ENCODE measurements around the gene ZMYND15.

GRCh38 chr17:4795168-4795567 lies 55.5 kb downstream of the ZMYND15 start:
- TF ChIP-seq CTCF (IDR thresholded peaks at IDR 0.05; ENCODE audit: poor library complexity, severe bottlenecking) (no peak), RAD21 (conservative IDR thresholded peaks at IDR 0.05) (no peak), EP300 (conservative IDR thresholded peaks at IDR 0.05; ENCODE audit: poor library complexity, severe bottlenecking) (no peak), REST (IDR thresholded peaks at IDR 0.05; ENCODE audit: borderline replicate concordance) (no peak), POLR2AphosphoS5 (IDR thresholded peaks at IDR 0.05) (no peak), EZH2 (IDR thresholded peaks at IDR 0.05; ENCODE audit: borderline replicate concordance, insufficient read depth, low read length, poor library complexity, severe bottlenecking) (no peak), MXI1 (conservative IDR thresholded peaks at IDR 0.05; ENCODE audit: poor library complexity, severe bottlenecking) (no peak), SMC3 (conservative IDR thresholded peaks at IDR 0.05; ENCODE audit: poor library complexity) (no peak), TAF1 (IDR thresholded peaks at IDR 0.05; ENCODE audit: low read depth) (no peak)
